KMS-11 (cell line): Measurements from ENCODE around the gene CRMP1.

Experiments
- H2AFZ ChIP-seq: fragments of 200-600 bp; sonication (generic); 2 replicates; pipeline ENCODE4 v1.6.1; 2016; ENCODE audit warnings: antibody characterized with exemption, mixed run types, low read depth
- H3K27ac ChIP-seq: fragments of 200-600 bp; sonication (generic); 2 replicates; pipeline ENCODE4 v1.6.1; 2016; ENCODE audit warnings: mild to moderate bottlenecking, mixed run types
- H3K27me3 ChIP-seq: fragments of 200-600 bp; sonication (generic); 2 replicates; pipeline ENCODE4 v1.6.1; 2017; ENCODE audit warnings: mild to moderate bottlenecking, low read depth, mixed run types, moderate library complexity; ENCODE audit not compliant: insufficient read depth
- H3K36me3 ChIP-seq: fragments of 200-600 bp; sonication (generic); 2 replicates; pipeline ENCODE4 v1.6.1; 2017; ENCODE audit warnings: mild to moderate bottlenecking, mixed run types; ENCODE audit not compliant: insufficient read depth
- H3K4me1 ChIP-seq: fragments of 200-600 bp; sonication (generic); 2 replicates; pipeline ENCODE4 v1.6.1; 2016; ENCODE audit warnings: mild to moderate bottlenecking, low read depth, mixed run types; ENCODE audit not compliant: poor library complexity, severe bottlenecking
- H3K4me2 ChIP-seq: fragments of 200-600 bp; sonication (generic); 2 replicates; pipeline ENCODE4 v1.7.0; 2016; ENCODE audit warnings: mild to moderate bottlenecking, mixed run types
- H3K4me3 ChIP-seq: fragments of 200-600 bp; sonication (generic); IDR thresholded peaks from 2 replicates; pipeline ENCODE4 v1.6.1; 2017; ENCODE audit warnings: low read depth, low read length, mixed read lengths; ENCODE audit not compliant: insufficient read depth
- H3K79me2 ChIP-seq: fragments of 200-600 bp; sonication (generic); 2 replicates; pipeline ENCODE4 v1.6.1; 2016; ENCODE audit warnings: low read depth, mixed run types; ENCODE audit not compliant: insufficient read depth
- H3K9ac ChIP-seq: fragments of 200-600 bp; sonication (generic); 2 replicates; pipeline ENCODE4 v1.6.1; 2016; ENCODE audit warnings: mild to moderate bottlenecking, mixed run types
- H4K20me1 ChIP-seq: fragments of 200-600 bp; sonication (generic); 2 replicates; pipeline ENCODE4 v1.6.1; 2016; ENCODE audit warnings: mild to moderate bottlenecking, mixed run types; ENCODE audit not compliant: insufficient read depth
- CTCF ChIP-seq: fragments of 200-600 bp; sonication (generic); conservative IDR thresholded peaks from 2 replicates; pipeline ENCODE4 v1.6.1; 2017; ENCODE audit warnings: low read depth, mild to moderate bottlenecking, antibody characterized with exemption, low read length, moderate library complexity, mixed read lengths

The CRMP1 gene

GRCh38 chr4:5894266-5894665, 1.4 kb upstream of the CRMP1 start:
- Histone ChIP-seq H3K9ac (no peak overlapping the region), H3K36me3 (no peaks in the 10 kb centered on the region), H3K4me1 (no peaks in the 10 kb centered on the region), H3K79me2 (no peaks in the 10 kb centered on the region), H3K4me2 (no peak overlapping the region), H3K4me3 (no peak overlapping the region), H3K27me3 (no peaks in the 10 kb centered on the region), H2AFZ (no peak overlapping the region), H4K20me1 (no peaks in the 10 kb centered on the region), H3K27ac (no peak overlapping the region)
- TF ChIP-seq CTCF: no peak

GRCh38 chr4:5893591-5893990, 705 bp upstream of the CRMP1 start:
- H3K4me2 ChIP-seq: no peak overlapping the region
- no peaks in the 10 kb centered on the region for H3K4me1 ChIP-seq
- no peaks in the 10 kb centered on the region for H3K27me3 ChIP-seq
- no peak overlapping the region for H3K9ac ChIP-seq
- H4K20me1 ChIP-seq: no peaks in the 10 kb centered on the region
- TF ChIP-seq CTCF: no peak
- H2AFZ ChIP-seq: no peak overlapping the region
- no peaks in the 10 kb centered on the region for H3K79me2 ChIP-seq
- H3K4me3 ChIP-seq: no peak overlapping the region
- H3K27ac ChIP-seq: no peak overlapping the region
- H3K36me3 ChIP-seq: no peaks in the 10 kb centered on the region

- TF ChIP-seq CTCF: no peak
- H3K36me3 ChIP-seq: no peaks in the 10 kb centered on the region
- no peaks in the 10 kb centered on the region for H3K27me3 ChIP-seq
- no peak overlapping the region for H3K9ac ChIP-seq
- H3K4me1 ChIP-seq: no peaks in the 10 kb centered on the region
- H2AFZ ChIP-seq: no peak overlapping the region
- H3K4me2 ChIP-seq: no peak overlapping the region
- no peaks in the 10 kb centered on the region for H3K79me2 ChIP-seq
- H4K20me1 ChIP-seq: no peaks in the 10 kb centered on the region
- H3K27ac ChIP-seq: no peak overlapping the region
- H3K4me3 ChIP-seq: no peak overlapping the region
Observed at GRCh38 chr4:5892323-5893003, 423 bp downstream of the CRMP1 start.

GRCh38 chr4:5891563-5892322, 1.1 kb downstream of the CRMP1 start:
- no peak overlapping the region for H3K27ac ChIP-seq
- no peaks in the 10 kb centered on the region for H3K4me1 ChIP-seq
- no peak overlapping the region for H3K4me3 ChIP-seq
- H3K36me3 ChIP-seq: no peaks in the 10 kb centered on the region
- TF ChIP-seq CTCF: no peak
- no peak overlapping the region for H3K9ac ChIP-seq
- no peaks in the 10 kb centered on the region for H3K79me2 ChIP-seq
- H3K27me3 ChIP-seq: no peaks in the 10 kb centered on the region
- no peak overlapping the region for H3K4me2 ChIP-seq
- no peak overlapping the region for H2AFZ ChIP-seq
- no peaks in the 10 kb centered on the region for H4K20me1 ChIP-seq
